HEK293 (cell line): Measurements from ENCODE around the gene CLCNKA.
"Not testable (repeated sequence)": the region's sequence is repeated elsewhere in the genome, so short reads cannot be mapped to it uniquely, and the experiment has no call there.

Source experiments
- CTCF ChIA-PET: fragments of 350-600 bp; formaldehyde crosslinking; extraction: SDS; loops from one replicate; lab custom pipeline; 2021; ENCODE audit warnings: antibody characterized with exemption; lab: Yijun Ruan, JAX
- POLR2A ChIA-PET: fragments of 300-600 bp; formaldehyde crosslinking; extraction: SDS; loops from one replicate; lab custom pipeline; 2020; ENCODE audit warnings: antibody characterized with exemption, inconsistent platforms; lab: Yijun Ruan, JAX
- H3K27ac ChIP-seq: fragments of 200-500 bp; sonication (Bioruptor generic); 2 replicates; pipeline ENCODE4 v1.5.1; 2014; ENCODE audit warnings: low read depth, low read length, control low read depth, inconsistent platforms; ENCODE audit errors: extremely low read depth
- H3K36me3 ChIP-seq, 2 experiments: fragments of 200-500 bp in 1 of 2; sonication (Bioruptor generic) in 1 of 2; 1 replicate in 1 of 2; 2 replicates in 1 of 2; pipeline ENCODE4 v1.5.1; 2014 to 2017; ENCODE audit warnings: inconsistent platforms in 2 of 2, low read length in 2 of 2; ENCODE audit not compliant: control insufficient read depth in 2 of 2, insufficient read depth in 1 of 2
- H3K4me1 ChIP-seq: fragments of 200-500 bp; sonication (Bioruptor generic); 2 replicates; pipeline ENCODE4 v1.5.1; 2014; ENCODE audit warnings: mild to moderate bottlenecking, low read length, inconsistent platforms; ENCODE audit not compliant: control insufficient read depth, insufficient read depth
- H3K4me3 ChIP-seq: 2 replicates; pipeline ENCODE4 v1.5.1; 2011; ENCODE audit warnings: low read depth, mild to moderate bottlenecking, control low read depth, low read length, moderate library complexity
- H3K9me3 ChIP-seq: fragments of 200-500 bp; sonication (Bioruptor generic); 2 replicates; pipeline ENCODE4 v1.5.1; 2014; ENCODE audit warnings: low read depth, low read length, inconsistent platforms; ENCODE audit not compliant: control insufficient read depth, insufficient read depth
- EGR2 ChIP-seq: fragments of 450-650 bp; formaldehyde crosslinking; IDR thresholded peaks from 2 replicates; pipeline ENCODE4 v1.5.1; 2016; ENCODE audit warnings: low read depth, missing biosample characterization, missing genetic modification characterization
- GLIS1 ChIP-seq: fragments of 450-650 bp; formaldehyde crosslinking; IDR thresholded peaks from 2 replicates; pipeline ENCODE4 v1.5.1; 2016; ENCODE audit warnings: missing biosample characterization, missing genetic modification characterization
- HOXC10 ChIP-seq: sonication (generic); formaldehyde crosslinking; IDR thresholded peaks from 2 replicates; pipeline ENCODE4 v1.8.1; 2023; ENCODE audit warnings: mild to moderate bottlenecking, missing genetic modification reagents
- KLF7 ChIP-seq: fragments of 450-650 bp; formaldehyde crosslinking; IDR thresholded peaks from 2 replicates; pipeline ENCODE4 v1.5.1; 2016; ENCODE audit warnings: missing biosample characterization, missing genetic modification characterization, borderline replicate concordance
- PRDM10 ChIP-seq: fragments of 450-650 bp; formaldehyde crosslinking; IDR thresholded peaks from 2 replicates; pipeline ENCODE4 v1.5.1; 2016; ENCODE audit warnings: missing biosample characterization, missing genetic modification characterization
- SCRT2 ChIP-seq: fragments of 450-650 bp; formaldehyde crosslinking; IDR thresholded peaks from 2 replicates; pipeline ENCODE4 v1.5.1; 2016; ENCODE audit warnings: missing biosample characterization, missing genetic modification characterization
- ZBTB21 ChIP-seq: fragments of 450-650 bp; formaldehyde crosslinking; IDR thresholded peaks from 2 replicates; pipeline ENCODE4 v1.5.1; 2017; ENCODE audit warnings: missing biosample characterization, missing genetic modification characterization
- ZNF114 ChIP-seq: fragments of 450-650 bp; formaldehyde crosslinking; IDR thresholded peaks from 2 replicates; pipeline ENCODE4 v1.5.0; 2017; ENCODE audit warnings: missing biosample characterization, missing genetic modification characterization
- ZNF23 ChIP-seq: fragments of 450-650 bp; formaldehyde crosslinking; IDR thresholded peaks from 2 replicates; pipeline ENCODE4 v1.5.1; 2016; ENCODE audit warnings: missing biosample characterization, missing genetic modification characterization, borderline replicate concordance
- ZNF423 ChIP-seq: fragments of 450-650 bp; formaldehyde crosslinking; IDR thresholded peaks from 2 replicates; pipeline ENCODE4 v1.5.1; 2016; ENCODE audit warnings: missing biosample characterization, missing genetic modification characterization
- ZNF449 ChIP-seq: fragments of 450-650 bp; formaldehyde crosslinking; IDR thresholded peaks from 2 replicates; pipeline ENCODE4 v1.5.1; 2017; ENCODE audit warnings: missing biosample characterization, mild to moderate bottlenecking, missing genetic modification characterization, moderate library complexity
- ZNF513 ChIP-seq: fragments of 450-650 bp; IDR thresholded peaks from 2 replicates; pipeline ENCODE4 v1.5.1; 2018; ENCODE audit warnings: missing biosample characterization, missing genetic modification characterization
- ZNF692 ChIP-seq: fragments of 450-650 bp; formaldehyde crosslinking; IDR thresholded peaks from 2 replicates; pipeline ENCODE4 v1.5.1; 2016; ENCODE audit warnings: missing biosample characterization, missing genetic modification characterization

CLCNKA gene

GRCh38 chr1:16020325-16020724 lies 1.5 kb upstream of the CLCNKA start:
- TF ChIP-seq EGR2 (tag by site-specific recombination) (no peak), SCRT2 (0 out of 2 replicates have a peak, but pooled peaks have one; percentile 17)
- Histone ChIP-seq H3K4me1 (no peaks in the 10 kb centered on the region), H3K9me3 (no peaks in the 10 kb centered on the region), H3K4me3 (no peak overlapping the region), H3K36me3 (no peaks in the 10 kb centered on the region), H3K27ac (no peak overlapping the region)
- CTCF ChIA-PET: interaction anchor here (0.6 to 4.5 kb wide), 6 partner anchors 12 to 70 kb away, joined by 3 to 31 read pairs (median 5); partner anchors contain the start of gene FAM131C
- POLR2A ChIA-PET: interaction anchor here (0.6 kb wide), 1 partner anchor 30 kb away, joined by 9 read pairs; no protein-coding TSS in a partner anchor

- CTCF ChIA-PET: interaction anchor here (0.7 to 4.5 kb wide), 4 partner anchors 12 to 70 kb away, joined by 3 to 31 read pairs (median 6); partner anchors contain the start of gene FAM131C
- H3K9me3 ChIP-seq, H3K27ac ChIP-seq, H3K4me1 ChIP-seq, H3K36me3 ChIP-seq, POLR2A ChIA-PET, H3K4me3 ChIP-seq: not testable (repeated sequence)
Observed at GRCh38 chr1:16020878-16021277, 958 bp upstream of the CLCNKA start.

GRCh38 chr1:16022393-16022792 lies 557 bp downstream of the CLCNKA start:
- no peak for TF ChIP-seq KLF7
- TF ChIP-seq PRDM10 (tag by site-specific recombination): no peak
- no peak for TF ChIP-seq HOXC10 (CRISPR knock-in tag)
- TF ChIP-seq ZNF114: no peak
- TF ChIP-seq GLIS1 (tag by site-specific recombination): no peak
- TF ChIP-seq ZBTB21 (tag by site-specific recombination): no peak
- no peak for TF ChIP-seq ZNF23 (tag by site-specific recombination)
- no peak for TF ChIP-seq ZNF692 (tag by site-specific recombination)
- no peak for TF ChIP-seq ZNF449 (tag by site-specific recombination)
- TF ChIP-seq ZNF423: no peak
- no peak for TF ChIP-seq ZNF513
- Histone ChIP-seq H3K4me3 (no peak overlapping the region), H3K4me1 (no peaks in the 10 kb centered on the region), H3K36me3 (no peaks in the 10 kb centered on the region), H3K27ac (no peak overlapping the region), H3K9me3 (no peaks in the 10 kb centered on the region)
- ChIA-PET CTCF (no interaction called here), POLR2A (no interaction called here)
